ENCODE data around the gene CAD.
"Not testable (repeated sequence)": the region's sequence is repeated elsewhere in the genome, so short reads cannot be mapped to it uniquely, and the experiment has no call there.

Gene CAD

GRCh38 chr2:27217173-27218121, at the start of gene CAD:
CAD (plus strand) TSS chr2:27217369; CDS start chr2:27217552, 183 bp downstream.
- peak; percentile 75 for DNase-seq

- DNase-seq: no peak
Observed at GRCh38 chr2:27170581-27171337, 46.4 kb upstream of the CAD start.

- DNase-seq: no peak
Observed at GRCh38 chr2:27171351-27171848, 45.8 kb upstream of the CAD start.

DNA sequence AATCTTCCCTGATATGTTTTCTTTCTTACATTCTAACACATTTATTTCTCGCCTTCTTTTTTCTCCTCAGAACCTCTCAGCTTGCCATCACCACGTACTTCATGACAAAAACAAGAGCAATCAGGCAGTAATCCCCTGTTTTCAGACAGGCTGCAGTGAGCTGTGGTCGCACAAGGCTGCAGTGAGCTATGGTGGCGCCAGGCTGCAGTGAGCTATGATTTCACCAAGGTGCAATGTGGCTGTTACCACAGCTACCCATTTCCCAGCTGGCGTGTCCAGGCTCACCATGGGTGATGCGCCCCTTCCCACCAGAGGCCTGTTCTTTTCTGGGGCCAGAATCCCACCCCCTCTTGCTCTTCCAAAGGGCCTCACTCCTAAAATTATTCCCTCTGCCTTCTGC, 42.5 kb upstream of the CAD start:
- no peak for DNase-seq

DNA sequence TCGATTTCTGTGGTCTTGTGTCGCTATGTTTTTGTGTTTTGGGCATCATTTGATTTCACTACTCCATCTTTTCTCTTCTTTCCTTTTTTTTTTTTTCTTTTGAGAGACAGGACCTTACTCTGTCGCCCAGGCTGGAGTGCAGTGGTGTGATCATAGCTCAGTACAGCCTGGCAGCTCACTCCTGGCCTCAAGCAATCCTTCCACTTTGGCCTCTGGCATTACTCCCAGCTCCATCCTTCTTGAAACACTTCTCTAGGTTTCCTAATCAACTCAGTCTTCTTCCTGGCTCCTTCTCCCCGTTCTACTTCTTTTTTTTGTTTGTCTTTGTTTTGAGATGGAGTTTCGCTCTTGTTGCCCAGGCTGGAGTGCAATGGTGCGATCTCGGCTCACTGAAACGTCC, 41.8 kb upstream of the CAD start:
- DNase-seq: no peak

DNA sequence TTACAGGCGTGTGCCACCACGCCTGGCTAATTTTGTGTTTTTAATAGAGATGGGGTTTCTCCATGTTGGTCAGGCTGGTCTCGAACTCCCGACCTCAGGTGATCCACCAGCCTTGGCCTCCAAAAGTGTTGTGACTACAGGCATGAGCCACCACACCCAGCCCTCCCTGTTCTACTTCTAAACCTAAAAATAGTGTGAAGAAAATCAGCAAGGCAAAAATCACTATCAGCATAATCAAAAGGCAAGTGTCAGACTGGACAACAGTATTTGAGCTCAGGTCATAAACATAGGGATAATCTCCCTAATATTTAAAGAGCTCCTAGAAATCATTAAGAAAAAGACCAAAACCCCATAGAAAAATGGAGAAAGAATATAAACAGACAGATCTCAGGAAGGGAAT, 41.4 kb upstream of the CAD start:
- DNase-seq: not testable (repeated sequence)

- DNase-seq: no peak
Observed at GRCh38 chr2:27177441-27178351, 39.5 kb upstream of the CAD start.

- DNase-seq: no peak
Observed at GRCh38 chr2:27178469-27178868, 38.7 kb upstream of the CAD start.

GRCh38 chr2:27179344-27180000, 37.7 kb upstream of the CAD start:
- DNase-seq: no peak

- no peak for DNase-seq
Observed at GRCh38 chr2:27182346-27182745, 34.8 kb upstream of the CAD start.

DNA sequence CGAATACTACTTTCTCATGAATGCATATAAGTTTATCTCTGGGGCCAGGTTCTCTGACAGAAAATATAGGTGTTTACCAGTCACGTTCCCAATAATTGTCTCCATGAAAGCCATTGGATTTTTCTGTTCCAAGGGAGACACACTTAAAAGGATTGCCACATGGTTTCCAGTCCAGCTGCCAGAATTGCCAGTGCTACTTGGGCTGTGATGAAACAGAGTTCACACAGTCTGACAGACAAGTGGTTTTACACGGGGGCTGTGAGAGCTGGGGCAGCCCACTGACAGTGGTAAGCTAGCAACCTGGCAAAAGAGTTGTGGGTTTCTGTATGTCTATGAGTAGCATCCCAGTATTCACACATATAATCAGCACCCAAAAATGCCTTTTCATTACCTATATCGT, 33.1 kb upstream of the CAD start:
- DNase-seq: no peak

GRCh38 chr2:27185331-27186026, 31.7 kb upstream of the CAD start:
- DNase-seq: no peak

DNA sequence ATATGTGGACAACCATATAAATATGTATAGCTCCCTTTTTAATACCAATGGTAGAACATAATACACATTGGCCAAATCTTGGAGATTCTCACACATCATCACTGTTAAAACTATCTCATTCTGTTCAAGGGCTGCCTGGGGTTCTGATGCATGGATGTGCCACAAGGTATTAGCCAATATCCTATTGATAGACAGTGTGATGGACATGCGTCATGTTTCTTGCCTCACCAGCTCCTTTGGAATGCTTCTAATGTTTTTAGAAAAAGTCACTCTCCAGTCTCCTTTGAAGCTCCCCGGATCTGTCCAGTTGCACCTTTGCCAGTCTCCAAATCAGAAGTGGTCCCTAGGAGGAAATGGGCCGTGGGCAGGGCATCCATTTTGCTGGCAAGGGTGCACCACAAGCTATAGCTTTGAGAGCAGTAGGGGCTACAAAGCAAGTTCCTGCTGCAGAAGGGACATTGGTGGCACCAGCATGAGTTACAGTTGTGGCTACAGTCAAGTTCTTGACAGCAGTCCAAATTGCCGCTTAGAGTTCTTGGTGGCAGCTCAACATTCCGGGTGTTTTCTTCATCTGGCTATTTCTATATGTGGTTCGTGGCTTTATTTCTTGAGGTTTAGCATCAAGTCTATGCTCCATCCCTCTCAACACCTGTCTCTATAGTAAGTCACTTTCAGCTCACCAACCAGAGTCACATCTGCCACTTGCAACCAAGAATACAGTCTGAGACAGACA, 30.4 kb upstream of the CAD start:
- DNase-seq: no peak

DNA sequence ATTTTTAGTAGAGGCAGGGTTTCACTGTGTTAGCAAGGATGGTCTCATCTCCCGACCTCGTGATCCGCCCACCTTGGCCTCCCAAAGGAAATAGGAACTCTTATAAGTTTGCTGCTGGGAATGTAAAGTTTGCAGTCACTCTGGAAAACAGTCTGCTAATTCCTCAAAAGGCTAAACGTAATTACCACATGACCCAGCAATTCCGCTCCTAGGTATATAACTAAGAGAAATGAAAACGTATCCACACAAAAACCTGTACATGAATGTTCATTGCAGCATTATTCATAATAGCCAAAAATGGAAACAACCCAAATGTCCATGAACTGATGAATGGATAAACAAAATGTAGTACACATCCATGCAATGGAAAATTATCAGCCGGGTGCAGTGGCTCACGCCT, 27.2 kb upstream of the CAD start:
- no peak for DNase-seq

- peak; percentile 50 for DNase-seq
Observed at GRCh38 chr2:27191070-27191829, 25.9 kb upstream of the CAD start.

GRCh38 chr2:27194538-27195354, 22.4 kb upstream of the CAD start:
- DNase-seq: no peak

- not testable (repeated sequence) for DNase-seq
Observed at GRCh38 chr2:27195799-27196198, 21.4 kb upstream of the CAD start.

- not testable (repeated sequence) for DNase-seq
Observed at GRCh38 chr2:27198068-27198467, 19.1 kb upstream of the CAD start.

- no peak for DNase-seq
Observed at GRCh38 chr2:27198627-27199026, 18.5 kb upstream of the CAD start.

Measured in NCI-H510A treated with DMSO at 0.1 percent for 48 hours (cell line).